Panc1 (cell line): ENCODE measurements around the gene ATF5. TPM values are rescaled to one million over a fixed set of nuclear protein-coding genes. Genes with fewer than 3 reads are reported as not detected.

ENCODE experiments used
- ATAC-seq: fragments of 200-7000 bp; cut with Tn5 transposase; 2 replicates; pipeline ENCODE4 v1.9.1; 2020; ENCODE audit warnings: mild to moderate bottlenecking, moderate library complexity
- BruUV-seq: library from RNA; stranded (reverse); fragments of 400-500 nt; replicated peaks from 2 replicates; lab custom pipeline; 2021; lab: Mats Ljungman, UMichigan
- CTCF ChIA-PET: fragments of 300-600 bp; sonication (Branson Sonifier 250); formaldehyde crosslinking; loops from one replicate; lab custom pipeline; 2022; ENCODE audit warnings: antibody characterized with exemption; lab: Charles Lee
- POLR2A ChIA-PET: fragments of 300-600 bp; sonication (Branson Sonifier 250); formaldehyde crosslinking; loops from one replicate; lab custom pipeline; 2022; ENCODE audit warnings: antibody characterized with exemption; lab: Charles Lee
- DNase-seq: peaks from one replicate; pipeline ENCODE4 v3.0.0-alpha.2; 2010; ENCODE audit warnings: low read depth, low spot score
- H3K27ac ChIP-seq: 2 replicates; pipeline ENCODE4 v1.5.1; 2011; ENCODE audit warnings: mild to moderate bottlenecking, low read length, inconsistent platforms
- H3K27me3 ChIP-seq: fragments of 200-500 bp; sonication (Bioruptor generic); 2 replicates; pipeline ENCODE4 v1.6.0; 2014; ENCODE audit warnings: low read length, inconsistent platforms; ENCODE audit not compliant: control insufficient read depth, insufficient read depth
- H3K36me3 ChIP-seq: fragments of 200-500 bp; sonication (Bioruptor generic); 2 replicates; pipeline ENCODE4 v1.5.1; 2014; ENCODE audit warnings: inconsistent platforms, mild to moderate bottlenecking, low read length, moderate library complexity; ENCODE audit not compliant: control insufficient read depth, insufficient read depth
- H3K4me1 ChIP-seq: 2 replicates; pipeline ENCODE4 v1.5.1; 2011; ENCODE audit warnings: inconsistent platforms, mild to moderate bottlenecking, low read length, moderate library complexity; ENCODE audit not compliant: control insufficient read depth, insufficient read depth
- H3K4me3 ChIP-seq, 2 experiments: 2 replicates each; pipeline ENCODE4 v1.5.1; 2011 to 2012; ENCODE audit warnings: low read depth in 2 of 2, low read length in 2 of 2, mild to moderate bottlenecking in 2 of 2, inconsistent platforms in 1 of 2, moderate library complexity in 1 of 2
- H3K9me3 ChIP-seq: fragments of 200-500 bp; sonication (Bioruptor generic); 2 replicates; pipeline ENCODE4 v1.5.1; 2014; ENCODE audit warnings: low read depth, mild to moderate bottlenecking, inconsistent platforms, low read length, moderate library complexity; ENCODE audit not compliant: control insufficient read depth, insufficient read depth
- POLR2AphosphoS5 ChIP-seq: IDR thresholded peaks from 2 replicates; pipeline ENCODE4 v1.6.1; 2012; ENCODE audit warnings: mild to moderate bottlenecking, low read depth, low read length, moderate library complexity
- SIN3A ChIP-seq: IDR thresholded peaks from 2 replicates; pipeline ENCODE4 v1.6.1; 2012; ENCODE audit warnings: low read depth, mild to moderate bottlenecking, low read length, moderate library complexity, borderline replicate concordance; ENCODE audit not compliant: insufficient read depth
- TCF7L2 ChIP-seq: IDR thresholded peaks from 2 replicates; pipeline ENCODE4 v1.6.1; 2011; ENCODE audit warnings: mild to moderate bottlenecking, low read depth, low read length, inconsistent platforms
- in situ Hi-C: cut with HindIII; loops from 2 replicates; pipeline ENCODE4 v1.10.0; 2016; ENCODE audit warnings: low sequenced_read_pairs, low pct_unique_long_range_greater_than_20kb
- intact Hi-C: fragments of 100-400 bp; cut with micrococcal nuclease; formaldehyde crosslinking; loops from one replicate; pipeline ENCODE4 v1.10.0; 2022; ENCODE audit not compliant: unreplicated experiment
- total RNA-seq: library from RNA; stranded (reverse); gene quantifications from one replicate; pipeline ENCODE4 v1.2.1, GENCODE V29; 2021; ENCODE audit not compliant: unreplicated experiment
- TF ChIP-seq, protein P1 (sequence below), 2 experiments: IDR thresholded peaks; 2 replicates each; pipeline ENCODE4 v1.6.1; 2011 to 2012; ENCODE audit warnings: low read depth in 2 of 2, control low read depth in 1 of 2, low read length in 1 of 2, mild to moderate bottlenecking in 1 of 2, moderate library complexity in 1 of 2; ENCODE audit not compliant: insufficient read depth in 1 of 2
- TF ChIP-seq, protein P2 (sequence below): fragments of 450-650 bp; IDR thresholded peaks from 2 replicates; pipeline ENCODE4 v1.5.1; 2017; ENCODE audit warnings: mild to moderate bottlenecking

The ATF5 gene
- total RNA-seq, 1 experiment from 2014 or later = 104 TPM

DNA sequence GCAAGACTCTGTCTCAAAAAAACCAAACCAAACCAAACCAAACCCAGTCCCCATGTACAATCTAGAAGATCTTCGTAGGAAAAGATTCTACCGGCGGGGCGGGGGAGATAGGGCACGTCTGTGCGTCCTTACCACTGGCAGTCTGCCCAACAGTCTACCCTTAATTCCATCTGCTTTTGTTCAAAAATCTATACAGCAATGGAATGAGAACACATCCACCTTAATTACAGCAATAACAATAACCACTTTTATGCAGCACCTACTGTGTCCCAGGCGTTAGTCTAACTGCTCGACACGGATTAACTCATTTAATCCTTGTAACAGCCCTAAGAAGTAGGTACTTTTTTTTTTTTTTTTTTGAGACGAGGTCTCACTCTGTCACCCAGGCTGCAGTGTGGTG lies 2.5 kb upstream of the ATF5 start:
- Histone ChIP-seq H3K36me3 (no peaks in the 10 kb centered on the region; the same call in none of the 2 replicates), H3K4me1 (peaks cover 12% of the 10 kb centered on the region), H3K27ac (no peak overlapping the region), H3K9me3 (no peaks in the 10 kb centered on the region), H3K27me3 (no peaks in the 10 kb centered on the region), H3K4me3 (no peak overlapping the region)
- TF ChIP-seq, protein P1, sequence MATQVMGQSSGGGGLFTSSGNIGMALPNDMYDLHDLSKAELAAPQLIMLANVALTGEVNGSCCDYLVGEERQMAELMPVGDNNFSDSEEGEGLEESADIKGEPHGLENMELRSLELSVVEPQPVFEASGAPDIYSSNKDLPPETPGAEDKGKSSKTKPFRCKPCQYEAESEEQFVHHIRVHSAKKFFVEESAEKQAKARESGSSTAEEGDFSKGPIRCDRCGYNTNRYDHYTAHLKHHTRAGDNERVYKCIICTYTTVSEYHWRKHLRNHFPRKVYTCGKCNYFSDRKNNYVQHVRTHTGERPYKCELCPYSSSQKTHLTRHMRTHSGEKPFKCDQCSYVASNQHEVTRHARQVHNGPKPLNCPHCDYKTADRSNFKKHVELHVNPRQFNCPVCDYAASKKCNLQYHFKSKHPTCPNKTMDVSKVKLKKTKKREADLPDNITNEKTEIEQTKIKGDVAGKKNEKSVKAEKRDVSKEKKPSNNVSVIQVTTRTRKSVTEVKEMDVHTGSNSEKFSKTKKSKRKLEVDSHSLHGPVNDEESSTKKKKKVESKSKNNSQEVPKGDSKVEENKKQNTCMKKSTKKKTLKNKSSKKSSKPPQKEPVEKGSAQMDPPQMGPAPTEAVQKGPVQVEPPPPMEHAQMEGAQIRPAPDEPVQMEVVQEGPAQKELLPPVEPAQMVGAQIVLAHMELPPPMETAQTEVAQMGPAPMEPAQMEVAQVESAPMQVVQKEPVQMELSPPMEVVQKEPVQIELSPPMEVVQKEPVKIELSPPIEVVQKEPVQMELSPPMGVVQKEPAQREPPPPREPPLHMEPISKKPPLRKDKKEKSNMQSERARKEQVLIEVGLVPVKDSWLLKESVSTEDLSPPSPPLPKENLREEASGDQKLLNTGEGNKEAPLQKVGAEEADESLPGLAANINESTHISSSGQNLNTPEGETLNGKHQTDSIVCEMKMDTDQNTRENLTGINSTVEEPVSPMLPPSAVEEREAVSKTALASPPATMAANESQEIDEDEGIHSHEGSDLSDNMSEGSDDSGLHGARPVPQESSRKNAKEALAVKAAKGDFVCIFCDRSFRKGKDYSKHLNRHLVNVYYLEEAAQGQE (IDR thresholded peaks at IDR 0.05; ENCODE audit: insufficient read depth in 1 of 2, low read depth in 2 of 2, low read length in 1 of 2) = no peak
- no peak for TF ChIP-seq POLR2AphosphoS5
- TF ChIP-seq TCF7L2 = no peak
- no peak for TF ChIP-seq SIN3A
- TF ChIP-seq, protein P2, sequence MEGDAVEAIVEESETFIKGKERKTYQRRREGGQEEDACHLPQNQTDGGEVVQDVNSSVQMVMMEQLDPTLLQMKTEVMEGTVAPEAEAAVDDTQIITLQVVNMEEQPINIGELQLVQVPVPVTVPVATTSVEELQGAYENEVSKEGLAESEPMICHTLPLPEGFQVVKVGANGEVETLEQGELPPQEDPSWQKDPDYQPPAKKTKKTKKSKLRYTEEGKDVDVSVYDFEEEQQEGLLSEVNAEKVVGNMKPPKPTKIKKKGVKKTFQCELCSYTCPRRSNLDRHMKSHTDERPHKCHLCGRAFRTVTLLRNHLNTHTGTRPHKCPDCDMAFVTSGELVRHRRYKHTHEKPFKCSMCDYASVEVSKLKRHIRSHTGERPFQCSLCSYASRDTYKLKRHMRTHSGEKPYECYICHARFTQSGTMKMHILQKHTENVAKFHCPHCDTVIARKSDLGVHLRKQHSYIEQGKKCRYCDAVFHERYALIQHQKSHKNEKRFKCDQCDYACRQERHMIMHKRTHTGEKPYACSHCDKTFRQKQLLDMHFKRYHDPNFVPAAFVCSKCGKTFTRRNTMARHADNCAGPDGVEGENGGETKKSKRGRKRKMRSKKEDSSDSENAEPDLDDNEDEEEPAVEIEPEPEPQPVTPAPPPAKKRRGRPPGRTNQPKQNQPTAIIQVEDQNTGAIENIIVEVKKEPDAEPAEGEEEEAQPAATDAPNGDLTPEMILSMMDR = no peak
- DNase-seq (no peak), ATAC-seq (no peak)
- intact Hi-C loops (no loop called here), in situ Hi-C loops (no loop called here)
- BruUV-seq = no TSS peak
- POLR2A ChIA-PET = interaction anchor here (0.6 kb wide), 1 partner anchor 48 kb away, joined by 4 read pairs; no protein-coding TSS in a partner anchor
- CTCF ChIA-PET = no interaction called here

DNA sequence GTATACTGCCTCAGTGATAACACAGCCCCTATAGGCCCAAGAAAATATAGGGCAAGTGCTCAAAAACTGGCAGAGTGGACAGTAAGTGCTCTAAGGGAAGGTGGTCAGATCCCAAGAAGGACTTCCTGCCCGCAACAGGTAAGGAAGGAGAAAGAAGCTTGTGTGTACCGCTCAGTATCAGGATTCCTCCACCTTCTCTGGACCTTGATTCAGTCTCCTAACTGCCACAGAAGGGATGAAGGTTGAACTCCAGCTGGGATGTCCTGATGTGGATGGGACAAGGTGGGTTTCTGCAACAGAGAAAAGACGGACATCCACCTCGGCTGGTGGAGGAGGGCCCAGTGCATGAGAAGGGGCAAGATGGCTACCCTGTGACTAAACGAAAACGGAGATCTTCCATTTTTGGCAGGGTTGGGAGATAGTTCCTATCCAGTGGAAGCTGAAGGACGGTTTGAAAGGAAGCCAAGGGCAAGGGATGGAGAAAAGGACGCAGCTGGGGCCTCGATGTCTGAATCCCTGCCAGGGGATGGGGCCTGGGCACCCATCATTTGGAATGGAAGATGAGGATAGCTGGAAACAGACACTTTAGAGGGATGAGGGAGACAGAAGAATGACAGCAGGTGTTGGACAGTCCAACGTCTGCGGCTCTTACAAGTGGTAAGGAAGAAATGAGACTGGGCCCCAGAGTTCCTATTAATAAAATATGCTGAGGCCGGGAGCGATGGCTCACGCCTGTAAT lies 1.3 kb upstream of the ATF5 start:
- Histone ChIP-seq H3K4me1 (peaks cover 12% of the 10 kb centered on the region), H3K9me3 (no peaks in the 10 kb centered on the region), H3K27ac (peak overlapping the region; percentile 99), H3K27me3 (no peaks in the 10 kb centered on the region), H3K4me3 (peak overlapping the region; percentile 27 to 85; a peak in 3 of 4 replicates), H3K36me3 (no peaks in the 10 kb centered on the region; the same call in none of the 2 replicates)
- ChIA-PET CTCF (no interaction called here), POLR2A (no interaction called here)
- BruUV-seq = no TSS peak
- TF ChIP-seq, protein P2 = no peak
- TF ChIP-seq TCF7L2 = no peak
- no peak for TF ChIP-seq POLR2AphosphoS5
- no peak for TF ChIP-seq SIN3A
- TF ChIP-seq, protein P1 (IDR thresholded peaks at IDR 0.05; ENCODE audit: insufficient read depth in 1 of 2, low read depth in 2 of 2, low read length in 1 of 2) = no peak
- intact Hi-C loops (no loop called here), in situ Hi-C loops (no loop called here)
- ATAC-seq (no peak), DNase-seq (no peak)
